ENCODE results near the gene PAMR1.

The PAMR1 gene

DNA sequence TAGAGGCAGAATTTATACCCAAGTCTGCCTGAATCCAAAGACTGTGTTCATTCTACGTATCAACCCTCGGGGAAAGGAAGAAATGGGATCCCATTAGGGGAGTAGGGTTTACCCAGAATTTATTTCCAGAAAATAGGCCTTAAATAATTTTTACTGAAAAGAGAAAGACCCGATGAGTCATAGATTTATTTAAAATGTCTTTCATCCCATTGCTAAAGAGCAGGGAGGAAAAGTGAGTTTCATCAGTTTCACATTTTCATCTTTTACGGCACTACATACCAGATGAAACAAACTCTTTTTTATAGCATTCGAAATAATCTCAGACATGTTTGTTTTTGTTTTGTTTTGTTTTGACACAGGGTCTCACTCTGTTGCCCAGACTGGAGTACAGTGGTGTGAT lies 137.4 kb downstream of the PAMR1 start:
- in situ Hi-C loops (cut with MboI; ENCODE audit: low pct_unique_long_range_greater_than_20kb, low sequenced_read_pairs, unreplicated experiment) = loop anchor here (10.0 to 25.0 kb wide), 2 partner anchors 463 to 801 kb away; no protein-coding TSS in a partner anchor
- TF ChIP-seq, protein P1, sequence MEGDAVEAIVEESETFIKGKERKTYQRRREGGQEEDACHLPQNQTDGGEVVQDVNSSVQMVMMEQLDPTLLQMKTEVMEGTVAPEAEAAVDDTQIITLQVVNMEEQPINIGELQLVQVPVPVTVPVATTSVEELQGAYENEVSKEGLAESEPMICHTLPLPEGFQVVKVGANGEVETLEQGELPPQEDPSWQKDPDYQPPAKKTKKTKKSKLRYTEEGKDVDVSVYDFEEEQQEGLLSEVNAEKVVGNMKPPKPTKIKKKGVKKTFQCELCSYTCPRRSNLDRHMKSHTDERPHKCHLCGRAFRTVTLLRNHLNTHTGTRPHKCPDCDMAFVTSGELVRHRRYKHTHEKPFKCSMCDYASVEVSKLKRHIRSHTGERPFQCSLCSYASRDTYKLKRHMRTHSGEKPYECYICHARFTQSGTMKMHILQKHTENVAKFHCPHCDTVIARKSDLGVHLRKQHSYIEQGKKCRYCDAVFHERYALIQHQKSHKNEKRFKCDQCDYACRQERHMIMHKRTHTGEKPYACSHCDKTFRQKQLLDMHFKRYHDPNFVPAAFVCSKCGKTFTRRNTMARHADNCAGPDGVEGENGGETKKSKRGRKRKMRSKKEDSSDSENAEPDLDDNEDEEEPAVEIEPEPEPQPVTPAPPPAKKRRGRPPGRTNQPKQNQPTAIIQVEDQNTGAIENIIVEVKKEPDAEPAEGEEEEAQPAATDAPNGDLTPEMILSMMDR (IDR thresholded peaks at IDR 0.05; ENCODE audit: extremely low read depth, insufficient read depth, missing control alignments) = no peak
- DNase-seq (ENCODE audit: low spot score) = no peak

DNA sequence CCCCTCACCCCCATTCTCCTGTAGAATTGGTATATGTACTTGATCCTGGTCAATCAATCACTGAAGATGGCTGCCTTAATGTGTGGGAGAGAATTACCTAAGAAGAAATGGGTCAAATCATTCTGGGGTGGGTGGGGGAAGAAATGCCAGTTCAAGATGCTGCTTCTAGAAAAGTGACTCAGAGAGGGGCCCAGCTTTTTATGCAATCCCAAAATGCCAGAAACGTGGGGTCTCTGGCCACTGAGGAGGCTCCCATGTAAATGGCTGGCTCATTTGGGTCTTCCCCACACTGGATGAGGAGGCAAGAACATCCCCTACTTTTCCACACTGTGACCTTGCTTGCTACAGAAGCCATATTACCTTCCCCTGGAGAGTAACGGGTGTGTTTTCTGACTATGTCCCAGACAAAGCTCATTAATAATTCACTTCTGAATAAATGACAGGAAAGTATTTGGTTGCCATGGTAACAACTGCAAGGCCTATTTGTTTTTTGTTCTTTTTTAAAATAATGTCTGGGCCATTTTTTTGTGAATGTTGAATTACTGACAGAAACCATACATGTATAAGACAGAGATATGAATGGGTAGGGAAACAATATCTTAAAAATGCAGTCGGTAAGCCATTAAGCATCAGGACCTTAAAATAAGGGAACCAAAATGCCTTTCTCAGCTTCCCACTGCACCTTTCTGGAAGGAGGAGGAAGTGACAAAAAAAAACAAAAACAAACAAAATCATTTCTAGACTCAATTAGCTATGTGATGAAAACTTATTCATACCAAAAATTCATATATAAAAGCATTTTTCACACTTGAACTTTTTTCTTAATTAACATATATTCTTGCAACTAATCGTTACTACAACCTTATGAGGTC lies 138.1 kb downstream of the PAMR1 start:
- no peak for DNase-seq (ENCODE audit: low spot score)
- TF ChIP-seq, protein P1 (IDR thresholded peaks at IDR 0.05; ENCODE audit: extremely low read depth, insufficient read depth, missing control alignments) = no peak
- in situ Hi-C loops (cut with MboI; ENCODE audit: low pct_unique_long_range_greater_than_20kb, low sequenced_read_pairs, unreplicated experiment) = loop anchor here (10.0 to 25.0 kb wide), 2 partner anchors 463 to 800 kb away; no protein-coding TSS in a partner anchor

- TF ChIP-seq, protein P1 (IDR thresholded peaks at IDR 0.05; ENCODE audit: extremely low read depth, insufficient read depth, missing control alignments) = no peak
- in situ Hi-C loops (cut with MboI; ENCODE audit: low pct_unique_long_range_greater_than_20kb, low sequenced_read_pairs, unreplicated experiment) = loop anchor here (10.0 to 25.0 kb wide), 2 partner anchors 459 to 797 kb away; no protein-coding TSS in a partner anchor
- no peak for DNase-seq (ENCODE audit: low spot score)
Observed at GRCh38 chr11:35383953-35384352, 141.5 kb downstream of the PAMR1 start.

Measured in GM13977 (cell line).